Ishikawa (cell line): Measurements from ENCODE around the gene SEMA5A.

ENCODE experiments used
- CEBPB ChIP-seq: IDR thresholded peaks from 2 replicates; pipeline ENCODE4 v1.6.1; 2012
- CREB1 ChIP-seq: IDR thresholded peaks from 2 replicates; pipeline ENCODE4 v1.6.1; 2012; ENCODE audit warnings: low read depth
- EGR1 ChIP-seq: IDR thresholded peaks from 2 replicates; pipeline ENCODE4 v1.6.1; 2012
- EP300 ChIP-seq: IDR thresholded peaks from 2 replicates; pipeline ENCODE4 v1.6.1; 2012; ENCODE audit warnings: borderline replicate concordance
- NFIC ChIP-seq: IDR thresholded peaks from 2 replicates; pipeline ENCODE4 v1.6.1; 2012
- RAD21 ChIP-seq: IDR thresholded peaks from 2 replicates; pipeline ENCODE4 v1.6.1; 2012; ENCODE audit warnings: low read depth
- TAF1 ChIP-seq: IDR thresholded peaks from 2 replicates; pipeline ENCODE4 v1.6.1; 2012; ENCODE audit warnings: low read depth, mild to moderate bottlenecking
- TCF12 ChIP-seq: IDR thresholded peaks from 2 replicates; pipeline ENCODE4 v1.6.1; 2012; ENCODE audit warnings: low read depth
- TEAD4 ChIP-seq: IDR thresholded peaks from 2 replicates; pipeline ENCODE4 v1.6.1; 2012
- YY1 ChIP-seq: IDR thresholded peaks from 2 replicates; pipeline ENCODE4 v1.6.1; 2012; ENCODE audit warnings: low read depth
- TF ChIP-seq, protein P1 (sequence below): IDR thresholded peaks from 2 replicates; pipeline ENCODE4 v1.6.1; 2012; ENCODE audit warnings: low read depth, mild to moderate bottlenecking

DNA sequence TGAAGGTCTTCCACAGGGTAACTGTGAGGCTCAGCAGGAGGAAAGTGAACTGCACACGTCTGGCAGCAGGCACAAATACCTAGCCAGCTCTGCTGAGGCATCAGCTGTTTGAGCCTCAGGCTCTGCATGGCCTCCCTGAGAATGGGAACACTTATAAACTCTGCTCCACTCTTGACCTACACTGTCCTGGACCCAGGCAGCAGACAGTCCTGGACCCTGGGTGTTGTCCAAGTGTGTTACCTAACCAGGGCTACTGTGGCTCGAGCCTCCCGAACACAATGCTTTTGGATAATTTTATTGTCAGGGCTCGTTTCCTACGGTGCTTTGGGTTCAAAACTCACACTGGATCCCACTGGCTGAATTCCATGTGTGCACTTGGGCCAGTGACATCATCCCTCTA, 497.9 kb downstream of the SEMA5A start:
- TF ChIP-seq, protein P1, sequence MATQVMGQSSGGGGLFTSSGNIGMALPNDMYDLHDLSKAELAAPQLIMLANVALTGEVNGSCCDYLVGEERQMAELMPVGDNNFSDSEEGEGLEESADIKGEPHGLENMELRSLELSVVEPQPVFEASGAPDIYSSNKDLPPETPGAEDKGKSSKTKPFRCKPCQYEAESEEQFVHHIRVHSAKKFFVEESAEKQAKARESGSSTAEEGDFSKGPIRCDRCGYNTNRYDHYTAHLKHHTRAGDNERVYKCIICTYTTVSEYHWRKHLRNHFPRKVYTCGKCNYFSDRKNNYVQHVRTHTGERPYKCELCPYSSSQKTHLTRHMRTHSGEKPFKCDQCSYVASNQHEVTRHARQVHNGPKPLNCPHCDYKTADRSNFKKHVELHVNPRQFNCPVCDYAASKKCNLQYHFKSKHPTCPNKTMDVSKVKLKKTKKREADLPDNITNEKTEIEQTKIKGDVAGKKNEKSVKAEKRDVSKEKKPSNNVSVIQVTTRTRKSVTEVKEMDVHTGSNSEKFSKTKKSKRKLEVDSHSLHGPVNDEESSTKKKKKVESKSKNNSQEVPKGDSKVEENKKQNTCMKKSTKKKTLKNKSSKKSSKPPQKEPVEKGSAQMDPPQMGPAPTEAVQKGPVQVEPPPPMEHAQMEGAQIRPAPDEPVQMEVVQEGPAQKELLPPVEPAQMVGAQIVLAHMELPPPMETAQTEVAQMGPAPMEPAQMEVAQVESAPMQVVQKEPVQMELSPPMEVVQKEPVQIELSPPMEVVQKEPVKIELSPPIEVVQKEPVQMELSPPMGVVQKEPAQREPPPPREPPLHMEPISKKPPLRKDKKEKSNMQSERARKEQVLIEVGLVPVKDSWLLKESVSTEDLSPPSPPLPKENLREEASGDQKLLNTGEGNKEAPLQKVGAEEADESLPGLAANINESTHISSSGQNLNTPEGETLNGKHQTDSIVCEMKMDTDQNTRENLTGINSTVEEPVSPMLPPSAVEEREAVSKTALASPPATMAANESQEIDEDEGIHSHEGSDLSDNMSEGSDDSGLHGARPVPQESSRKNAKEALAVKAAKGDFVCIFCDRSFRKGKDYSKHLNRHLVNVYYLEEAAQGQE: no peak
- no peak for TF ChIP-seq TCF12
- no peak for TF ChIP-seq EP300
- TF ChIP-seq YY1: no peak
- TF ChIP-seq CREB1: no peak
- no peak for TF ChIP-seq CEBPB
- TF ChIP-seq RAD21: no peak
- no peak for TF ChIP-seq NFIC
- no peak for TF ChIP-seq EGR1
- no peak for TF ChIP-seq TAF1
- TF ChIP-seq TEAD4: no peak
